PC-3 (cell line): ENCODE data around the gene COX6A2.

Experiments used
- CTCF ChIP-seq: fragments of 300-600 bp; sonication (generic); conservative IDR thresholded peaks from 2 replicates; pipeline ENCODE4 v1.5.1; 2017; ENCODE audit warnings: antibody characterized with exemption, low read depth, mild to moderate bottlenecking, low read length
- EZH2 ChIP-seq: fragments of 300-600 bp; sonication (generic); IDR thresholded peaks from one replicate; pipeline ENCODE4 v1.6.1; 2017; ENCODE audit warnings: antibody characterized with exemption, mild to moderate bottlenecking, low read length; ENCODE audit not compliant: unreplicated experiment
- EZH2phosphoT487 ChIP-seq: fragments of 300-600 bp; sonication (generic); IDR thresholded peaks from 2 replicates; pipeline ENCODE4 v1.6.1; 2018; ENCODE audit warnings: mild to moderate bottlenecking, antibody characterized with exemption, low read length, borderline replicate concordance

- no peak for TF ChIP-seq CTCF
- TF ChIP-seq EZH2, result no peak
- TF ChIP-seq EZH2phosphoT487, result no peak
Observed at GRCh38 chr16:31385680-31386079, 42.5 kb downstream of the COX6A2 start.
